NB4 (cell line): ENCODE data around the gene KRT85.

Experiments
- DNase-seq: peaks from one replicate; pipeline ENCODE4 v3.0.0; 2010; ENCODE audit warnings: low read depth
- H3K4me3 ChIP-seq: one replicate; pipeline ENCODE4 v1.5.1; 2011; ENCODE audit warnings: mild to moderate bottlenecking, low read depth, low read length, moderate library complexity
- MYC ChIP-seq: IDR thresholded peaks from 2 replicates; pipeline ENCODE4 v1.6.1; 2011; ENCODE audit warnings: low read depth, low read length
- POLR2A ChIP-seq: IDR thresholded peaks from 2 replicates; pipeline ENCODE4 v1.6.1; 2011; ENCODE audit warnings: mild to moderate bottlenecking; ENCODE audit not compliant: insufficient read length; ENCODE audit errors: extremely low read depth
- TF ChIP-seq, protein P1 (sequence below): IDR thresholded peaks from one replicate; pipeline ENCODE4 v1.5.1; 2012; ENCODE audit warnings: low read depth, low read length
- TF ChIP-seq, protein P2 (sequence below): IDR thresholded peaks from 2 replicates; pipeline ENCODE4 v1.6.1; 2011; ENCODE audit warnings: low read depth, low read length

Gene KRT85

DNA sequence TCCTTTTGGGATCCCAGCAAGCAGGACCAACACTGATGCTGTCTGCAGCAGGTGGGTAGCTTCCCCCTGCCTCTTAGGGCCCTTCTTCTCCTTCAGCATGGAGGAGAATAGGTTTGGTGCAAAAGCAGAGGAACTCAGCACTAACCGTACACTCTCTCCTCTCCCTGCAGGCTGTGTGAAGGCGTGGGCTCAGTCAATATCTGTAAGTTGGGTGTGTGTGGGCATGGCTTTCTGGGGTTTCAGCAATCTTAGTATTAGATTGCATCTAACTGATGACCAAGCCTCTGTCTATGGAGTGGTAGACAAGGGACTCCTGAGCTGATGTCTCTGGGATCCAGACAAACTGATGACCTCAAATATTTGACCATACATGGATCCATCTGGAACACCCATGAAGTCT lies 14.3 kb downstream of the KRT85 start:
- TF ChIP-seq, protein P1, sequence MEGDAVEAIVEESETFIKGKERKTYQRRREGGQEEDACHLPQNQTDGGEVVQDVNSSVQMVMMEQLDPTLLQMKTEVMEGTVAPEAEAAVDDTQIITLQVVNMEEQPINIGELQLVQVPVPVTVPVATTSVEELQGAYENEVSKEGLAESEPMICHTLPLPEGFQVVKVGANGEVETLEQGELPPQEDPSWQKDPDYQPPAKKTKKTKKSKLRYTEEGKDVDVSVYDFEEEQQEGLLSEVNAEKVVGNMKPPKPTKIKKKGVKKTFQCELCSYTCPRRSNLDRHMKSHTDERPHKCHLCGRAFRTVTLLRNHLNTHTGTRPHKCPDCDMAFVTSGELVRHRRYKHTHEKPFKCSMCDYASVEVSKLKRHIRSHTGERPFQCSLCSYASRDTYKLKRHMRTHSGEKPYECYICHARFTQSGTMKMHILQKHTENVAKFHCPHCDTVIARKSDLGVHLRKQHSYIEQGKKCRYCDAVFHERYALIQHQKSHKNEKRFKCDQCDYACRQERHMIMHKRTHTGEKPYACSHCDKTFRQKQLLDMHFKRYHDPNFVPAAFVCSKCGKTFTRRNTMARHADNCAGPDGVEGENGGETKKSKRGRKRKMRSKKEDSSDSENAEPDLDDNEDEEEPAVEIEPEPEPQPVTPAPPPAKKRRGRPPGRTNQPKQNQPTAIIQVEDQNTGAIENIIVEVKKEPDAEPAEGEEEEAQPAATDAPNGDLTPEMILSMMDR = no peak
- TF ChIP-seq, protein P2, sequence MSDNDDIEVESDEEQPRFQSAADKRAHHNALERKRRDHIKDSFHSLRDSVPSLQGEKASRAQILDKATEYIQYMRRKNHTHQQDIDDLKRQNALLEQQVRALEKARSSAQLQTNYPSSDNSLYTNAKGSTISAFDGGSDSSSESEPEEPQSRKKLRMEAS = no peak
- TF ChIP-seq MYC = no peak
- no peak for TF ChIP-seq POLR2A
- no peak overlapping the region for H3K4me3 ChIP-seq
- no peak for DNase-seq

DNA sequence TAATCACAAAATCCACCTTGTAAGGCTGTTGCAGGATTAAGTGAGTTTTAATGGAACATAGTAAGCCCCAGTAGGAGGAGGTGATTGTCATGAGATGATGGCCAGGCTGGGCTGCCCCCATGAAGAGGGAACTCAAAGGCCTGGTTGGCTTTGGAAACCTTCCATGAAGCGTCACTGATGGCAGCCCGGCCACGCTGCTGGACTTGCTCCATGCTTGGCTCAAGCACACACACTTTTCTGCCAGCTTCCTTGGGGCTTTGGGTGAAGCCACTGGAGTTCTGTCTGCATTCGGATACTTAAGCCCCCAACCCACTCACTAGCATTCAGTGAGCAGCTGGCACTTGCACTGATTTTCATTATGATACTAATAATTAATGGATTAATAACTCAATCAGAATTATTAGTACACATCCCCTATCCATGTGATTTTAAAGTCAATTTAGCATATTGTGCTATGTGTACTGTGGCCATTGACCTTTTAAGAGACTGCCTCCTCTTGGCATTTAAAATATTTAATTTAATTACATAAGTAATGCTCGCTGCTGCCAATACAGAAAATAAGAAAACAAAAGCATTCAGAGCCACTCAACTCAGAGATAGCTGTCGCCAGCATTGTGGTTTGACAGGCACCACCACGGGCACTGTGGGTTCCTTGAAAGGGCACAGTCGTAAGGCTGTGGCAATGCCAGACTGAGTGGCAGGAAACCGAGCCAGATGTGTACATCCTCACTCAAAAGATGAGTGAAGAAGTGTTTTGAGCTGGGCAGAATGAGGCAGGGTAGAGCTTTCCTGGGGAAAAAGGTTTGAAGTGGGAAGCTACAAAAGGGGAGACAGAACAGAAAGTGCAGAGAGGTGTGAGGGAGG lies 15.9 kb downstream of the KRT85 start:
- H3K4me3 ChIP-seq = no peak overlapping the region
- TF ChIP-seq, protein P2 = no peak
- TF ChIP-seq POLR2A (no peak), MYC (no peak)
- TF ChIP-seq, protein P1 = no peak
- DNase-seq = no peak

DNA sequence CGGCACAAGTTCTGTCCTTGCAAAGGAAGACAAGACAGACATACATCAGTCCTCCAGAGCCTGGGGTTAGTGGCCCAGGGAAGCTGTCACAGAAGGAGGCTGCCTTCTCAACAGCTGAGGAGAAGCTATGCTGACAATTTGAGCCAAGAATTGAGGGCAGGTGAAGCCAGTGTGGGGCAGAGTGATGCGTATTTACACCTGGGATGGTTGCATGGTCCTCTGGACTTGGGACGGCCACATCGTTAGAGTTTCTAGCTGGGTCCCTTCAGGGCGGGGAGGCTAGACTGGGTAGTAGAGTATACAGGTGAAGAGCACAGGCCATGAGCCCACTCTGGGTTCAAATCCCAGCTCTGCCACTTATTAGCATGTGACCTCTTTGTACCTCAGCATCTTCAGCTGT lies 16.5 kb downstream of the KRT85 start:
- TF ChIP-seq POLR2A (no peak), MYC (no peak)
- TF ChIP-seq, protein P2 = no peak
- TF ChIP-seq, protein P1 = no peak
- no peak for DNase-seq
- no peak overlapping the region for H3K4me3 ChIP-seq

DNA sequence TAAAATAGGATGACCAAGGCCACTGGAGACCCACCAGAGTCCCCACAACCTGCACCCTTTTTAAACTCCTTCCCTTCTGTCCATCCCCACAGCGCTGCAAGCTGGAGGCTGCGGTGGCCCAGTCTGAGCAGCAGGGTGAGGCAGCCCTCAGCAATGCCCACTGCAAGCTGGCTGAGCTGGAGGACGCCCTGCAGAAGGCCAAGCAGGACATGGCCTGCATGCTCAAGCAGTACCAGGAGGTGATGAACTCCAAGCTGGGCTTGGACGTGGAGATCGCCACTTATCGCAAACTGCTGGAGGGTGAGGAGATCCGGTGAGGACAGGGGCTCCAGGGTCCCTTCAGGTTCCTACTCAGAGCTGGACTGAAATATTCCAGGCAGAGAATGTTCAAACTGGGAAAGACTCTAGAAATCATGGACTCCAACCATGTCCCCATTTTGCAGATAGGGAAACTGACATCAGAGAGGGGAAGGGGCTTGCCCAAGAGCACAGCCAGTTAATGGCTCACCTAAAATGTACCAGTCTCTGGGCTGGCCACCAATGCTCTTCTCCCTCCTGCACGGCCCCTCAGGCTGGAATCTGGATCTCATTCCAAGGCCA lies 17.2 kb downstream of the KRT85 start:
- H3K4me3 ChIP-seq = no peak overlapping the region
- no peak for DNase-seq
- TF ChIP-seq, protein P1 = no peak
- TF ChIP-seq POLR2A (no peak), MYC (no peak)
- TF ChIP-seq, protein P2 = no peak

DNA sequence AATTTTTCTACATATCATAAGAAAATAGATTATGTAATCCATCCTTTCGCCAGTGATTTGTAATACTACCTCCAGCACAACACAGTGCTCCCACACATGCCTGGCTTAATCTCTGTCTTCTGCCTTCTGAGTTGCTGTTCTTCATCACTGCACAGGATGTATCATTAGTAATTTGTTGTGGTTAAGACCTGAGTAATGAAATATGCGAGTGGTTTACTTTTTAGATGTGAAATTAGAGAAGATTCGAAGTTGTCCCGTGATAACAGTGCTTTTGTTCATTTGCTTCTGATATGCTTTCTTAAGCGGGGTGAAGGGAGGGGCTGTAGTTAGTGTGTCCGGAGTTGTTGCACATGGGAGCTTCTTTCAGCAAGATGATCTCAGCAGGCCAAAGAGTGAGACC lies 18.1 kb downstream of the KRT85 start:
- H3K4me3 ChIP-seq = no peak overlapping the region
- TF ChIP-seq MYC (no peak), POLR2A (no peak)
- TF ChIP-seq, protein P2 = no peak
- TF ChIP-seq, protein P1 = no peak
- DNase-seq = no peak
